Keratinocyte (primary cell): ENCODE measurements around the gene CNPPD1. TPM values are rescaled to one million over a fixed set of nuclear protein-coding genes. Genes with fewer than 3 reads are reported as not detected.

Experiments
- DNase-seq: peaks from one replicate; pipeline ENCODE4 v3.0.0-alpha.2; 2011; ENCODE audit warnings: low read depth, missing footprints, low spot score
- FAIRE-seq: peaks from 2 replicates; lab custom pipeline; 2011; peaks lifted over from hg19 to GRCh38; lab: Jason Lieb, UNC
- H2AFZ ChIP-seq: 2 replicates; pipeline ENCODE4 v1.6.0; 2012; ENCODE audit warnings: low read length, control low read depth, inconsistent platforms; ENCODE audit not compliant: control insufficient read depth
- H3K27ac ChIP-seq: 2 replicates; pipeline ENCODE4 v1.5.1; 2011; ENCODE audit warnings: low read length; ENCODE audit not compliant: control insufficient read depth, insufficient read depth
- H3K27me3 ChIP-seq: 3 replicates; pipeline ENCODE4 v1.6.0; 2011; ENCODE audit warnings: low read length; ENCODE audit not compliant: control insufficient read depth, insufficient read depth; ENCODE audit errors: extremely low read depth
- H3K36me3 ChIP-seq, 2 experiments: 2 replicates in 1 of 2; 3 replicates in 1 of 2; pipeline ENCODE4 v1.5.1; 2011; ENCODE audit warnings: low read length in 2 of 2, mild to moderate bottlenecking in 1 of 2; ENCODE audit not compliant: control insufficient read depth in 2 of 2, insufficient read depth in 2 of 2; ENCODE audit errors: extremely low read depth in 1 of 2
- H3K4me1 ChIP-seq: 3 replicates; pipeline ENCODE4 v1.5.1; 2011; ENCODE audit warnings: low read length; ENCODE audit not compliant: control insufficient read depth, insufficient read depth; ENCODE audit errors: extremely low read depth
- H3K4me2 ChIP-seq: 3 replicates; pipeline ENCODE4 v1.6.0; 2011; ENCODE audit warnings: low read depth, low read length; ENCODE audit not compliant: control insufficient read depth, insufficient read depth; ENCODE audit errors: extremely low read depth
- H3K4me3 ChIP-seq, 3 experiments: fragments of 200-600 bp in 1 of 3; sonication (generic) in 1 of 3; 2 replicates in 2 of 3; 3 replicates in 1 of 3; pipeline ENCODE4 v1.5.1; 2011 to 2016; ENCODE audit warnings: low read length in 3 of 3, mild to moderate bottlenecking in 3 of 3, control low read depth in 2 of 3, inconsistent platforms in 1 of 3, low read depth in 1 of 3, mixed read lengths in 1 of 3, mixed run types in 1 of 3, moderate library complexity in 1 of 3; ENCODE audit not compliant: control insufficient read depth in 2 of 3, insufficient read depth in 2 of 3; ENCODE audit errors: extremely low read depth in 1 of 3
- H3K79me2 ChIP-seq: 2 replicates; pipeline ENCODE4 v1.6.0; 2012; ENCODE audit warnings: low read length; ENCODE audit not compliant: control insufficient read depth, insufficient read depth
- H3K9ac ChIP-seq: 3 replicates; pipeline ENCODE4 v1.6.0; 2011; ENCODE audit warnings: low read length; ENCODE audit not compliant: control insufficient read depth, insufficient read depth; ENCODE audit errors: extremely low read depth
- H3K9me1 ChIP-seq: 3 replicates; pipeline ENCODE4 v1.6.0; 2011; ENCODE audit warnings: low read length; ENCODE audit not compliant: control insufficient read depth, insufficient read depth; ENCODE audit errors: extremely low read depth
- H3K9me3 ChIP-seq: 2 replicates; pipeline ENCODE4 v1.5.1; 2012; ENCODE audit warnings: low read depth, low read length; ENCODE audit not compliant: control insufficient read depth
- H4K20me1 ChIP-seq: 3 replicates; pipeline ENCODE4 v1.6.0; 2011; ENCODE audit warnings: low read length; ENCODE audit not compliant: control insufficient read depth, insufficient read depth; ENCODE audit errors: extremely low read depth
- CTCF ChIP-seq, 3 experiments: IDR thresholded peaks in 1 of 3; conservative IDR thresholded peaks in 1 of 3; optimal IDR thresholded peaks in 1 of 3; 2 replicates in 2 of 3; 3 replicates in 1 of 3; pipeline versions ENCODE3 to v1.5.1; 2011; ENCODE audit warnings: low read length in 3 of 3, mild to moderate bottlenecking in 3 of 3, moderate library complexity in 2 of 3, control low read depth in 1 of 3, inconsistent platforms in 1 of 3; ENCODE audit not compliant: insufficient read depth in 2 of 3; ENCODE audit errors: extremely low read depth in 1 of 3
- EZH2 ChIP-seq: IDR thresholded peaks from one replicate; pipeline ENCODE4 v1.6.1; 2012; ENCODE audit warnings: inconsistent platforms, mild to moderate bottlenecking, low read length, moderate library complexity
- dilution Hi-C: fragments of 300-500 bp; cut with MboI; formaldehyde crosslinking; loops from one replicate; pipeline ENCODE4 v1.7.0; 2020; ENCODE audit warnings: low sequenced_read_pairs; ENCODE audit not compliant: extremely low pct_ligation_motif_present
- polyA plus RNA-seq, 5 experiments: library from polyadenylated mRNA; depleted of rRNA in 3 of 5; stranded (reverse) in 3 of 5; stranded (forward) in 1 of 5; unstranded in 1 of 5; fragments of >200 nt; gene quantifications; 1 replicate in 1 of 5; 2 replicates in 3 of 5; 3 replicates in 1 of 5; pipeline versions ENCODE4 v1.2.1 to v1.2.3, GENCODE V29; 2011 to 2012; ENCODE audit warnings: missing spikeins in 2 of 5, low read depth in 1 of 5, low replicate concordance in 1 of 5

The CNPPD1 gene
- polyA plus RNA-seq, 1 donor (not counting 4 experiments of a cell fraction or from before 2014, with no cell fraction given): 26.1 TPM

GRCh38 chr2:219140722-219141121 lies 36.0 kb downstream of the CNPPD1 start:
- no peak overlapping the region for H3K4me3 ChIP-seq
- H2AFZ ChIP-seq: no peak overlapping the region
- dilution Hi-C loops: no loop called here
- H3K9ac ChIP-seq: no peak overlapping the region
- no peak overlapping the region for H3K4me2 ChIP-seq
- H3K27me3 ChIP-seq: no peaks in the 10 kb centered on the region
- no peaks in the 10 kb centered on the region for H3K9me3 ChIP-seq
- DNase-seq (no peak), FAIRE-seq (no peak)
- TF ChIP-seq EZH2: no peak
- TF ChIP-seq CTCF (optimal IDR thresholded peaks at IDR 0.05 in 1 of 3, IDR thresholded peaks at IDR 0.05 in 1 of 3, conservative IDR thresholded peaks at IDR 0.05 in 1 of 3; ENCODE audit: extremely low read depth in 1 of 3, insufficient read depth in 2 of 3, low read length in 3 of 3): no peak
- no peak overlapping the region for H3K27ac ChIP-seq
- no peaks in the 10 kb centered on the region for H3K4me1 ChIP-seq
- H3K9me1 ChIP-seq: no peaks in the 10 kb centered on the region
- H4K20me1 ChIP-seq: no peaks in the 10 kb centered on the region
- peaks cover 0 to 6% of the 10 kb centered on the region in 2 experiments for H3K36me3 ChIP-seq
- H3K79me2 ChIP-seq: no peaks in the 10 kb centered on the region

- no peaks in the 10 kb centered on the region for H3K9me1 ChIP-seq
- TF ChIP-seq CTCF (optimal IDR thresholded peaks at IDR 0.05 in 1 of 3, IDR thresholded peaks at IDR 0.05 in 1 of 3, conservative IDR thresholded peaks at IDR 0.05 in 1 of 3; ENCODE audit: extremely low read depth in 1 of 3, insufficient read depth in 2 of 3, low read length in 3 of 3) (no peak), EZH2 (no peak)
- H3K4me2 ChIP-seq: no peak overlapping the region
- FAIRE-seq (no peak), DNase-seq (no peak)
- no peaks in the 10 kb centered on the region for H3K79me2 ChIP-seq
- no peaks in the 10 kb centered on the region for H3K27me3 ChIP-seq
- H4K20me1 ChIP-seq: no peaks in the 10 kb centered on the region
- H3K4me1 ChIP-seq: no peaks in the 10 kb centered on the region
- dilution Hi-C loops: no loop called here
- H2AFZ ChIP-seq: no peak overlapping the region
- no peaks in the 10 kb centered on the region for H3K36me3 ChIP-seq
- no peak overlapping the region for H3K9ac ChIP-seq
- H3K4me3 ChIP-seq: no peak overlapping the region
- H3K27ac ChIP-seq: no peak overlapping the region
- no peaks in the 10 kb centered on the region for H3K9me3 ChIP-seq
Observed at GRCh38 chr2:219133976-219134375, 42.7 kb downstream of the CNPPD1 start.
